IPS-15b (cell line): ENCODE data around the gene GNPTAB.

Experiments used
- H3K27me3 ChIP-seq: one replicate; pipeline ENCODE4 v1.6.1; 2013; ENCODE audit warnings: low read length; ENCODE audit not compliant: control insufficient read depth, insufficient read depth
- H3K36me3 ChIP-seq: one replicate; pipeline ENCODE4 v1.6.1; 2013; ENCODE audit warnings: low read length; ENCODE audit not compliant: control insufficient read depth, insufficient read depth
- H3K4me1 ChIP-seq: one replicate; pipeline ENCODE4 v1.6.1; 2013; ENCODE audit warnings: mild to moderate bottlenecking, low read length; ENCODE audit not compliant: control insufficient read depth, insufficient read depth
- H3K4me3 ChIP-seq: one replicate; pipeline ENCODE4 v1.5.1; 2013; ENCODE audit warnings: low read depth, low read length
- H3K9ac ChIP-seq: one replicate; pipeline ENCODE4 v1.6.1; 2013; ENCODE audit warnings: low read depth, mild to moderate bottlenecking, low read length
- H3K9me3 ChIP-seq: one replicate; pipeline ENCODE4 v1.6.1; 2013; ENCODE audit warnings: mild to moderate bottlenecking, low read length; ENCODE audit not compliant: control insufficient read depth, insufficient read depth

Gene GNPTAB

DNA sequence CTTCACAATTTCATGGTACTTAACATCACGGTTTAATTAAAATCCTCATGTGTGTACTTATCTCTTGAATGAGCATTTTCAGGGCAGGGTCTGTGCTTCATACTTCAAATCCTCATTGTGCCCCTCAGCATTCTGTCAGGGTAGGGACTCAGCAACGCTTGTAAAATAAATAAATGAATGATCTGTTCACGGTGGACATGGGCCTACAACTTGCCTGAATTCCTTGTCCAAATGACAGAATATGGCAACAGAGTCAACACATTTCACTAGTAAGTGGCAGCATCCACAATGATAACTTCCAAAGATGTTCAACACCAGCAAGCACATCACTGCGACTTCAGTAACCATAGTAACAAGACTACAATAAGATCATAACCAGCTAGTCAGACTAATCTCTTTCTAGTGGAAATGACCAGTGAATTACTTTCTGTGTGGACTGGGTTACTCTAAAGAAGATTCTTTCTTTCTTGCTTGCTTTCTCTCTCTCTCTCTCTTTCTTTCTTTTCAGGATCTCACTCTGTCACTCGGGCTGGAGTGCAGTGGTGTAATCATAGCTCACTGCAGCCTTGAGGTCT lies 14.5 kb upstream of the GNPTAB start:
- H3K4me3 ChIP-seq = no peak overlapping the region
- H3K36me3 ChIP-seq = no peaks in the 10 kb centered on the region
- no peaks in the 10 kb centered on the region for H3K27me3 ChIP-seq
- H3K9me3 ChIP-seq = no peaks in the 10 kb centered on the region
- no peak overlapping the region for H3K9ac ChIP-seq
- no peaks in the 10 kb centered on the region for H3K4me1 ChIP-seq

DNA sequence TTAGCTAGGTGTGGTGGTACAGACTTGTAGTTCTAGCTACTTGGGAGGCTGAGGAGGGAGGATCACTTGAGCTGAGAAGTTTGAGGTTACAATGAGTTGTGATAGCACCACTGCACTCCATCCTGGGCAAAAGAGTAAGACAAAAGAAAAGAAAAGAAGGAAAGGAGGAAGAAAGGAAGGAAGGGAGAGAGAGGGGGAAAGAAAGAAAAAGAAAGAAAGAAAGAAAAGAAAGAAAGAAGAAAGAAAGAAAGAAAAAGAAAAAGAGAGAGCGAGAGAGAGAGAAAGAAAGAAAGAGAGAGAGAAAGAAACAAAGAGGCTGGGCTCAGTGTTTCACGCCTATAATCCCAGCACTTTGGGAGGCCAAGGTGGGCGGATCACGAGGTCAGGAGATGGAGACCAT lies 10.3 kb upstream of the GNPTAB start:
- no peaks in the 10 kb centered on the region for H3K4me1 ChIP-seq
- no peaks in the 10 kb centered on the region for H3K27me3 ChIP-seq
- H3K36me3 ChIP-seq = no peaks in the 10 kb centered on the region
- no peaks in the 10 kb centered on the region for H3K9me3 ChIP-seq
- H3K4me3 ChIP-seq = no peak overlapping the region
- H3K9ac ChIP-seq = no peak overlapping the region

DNA sequence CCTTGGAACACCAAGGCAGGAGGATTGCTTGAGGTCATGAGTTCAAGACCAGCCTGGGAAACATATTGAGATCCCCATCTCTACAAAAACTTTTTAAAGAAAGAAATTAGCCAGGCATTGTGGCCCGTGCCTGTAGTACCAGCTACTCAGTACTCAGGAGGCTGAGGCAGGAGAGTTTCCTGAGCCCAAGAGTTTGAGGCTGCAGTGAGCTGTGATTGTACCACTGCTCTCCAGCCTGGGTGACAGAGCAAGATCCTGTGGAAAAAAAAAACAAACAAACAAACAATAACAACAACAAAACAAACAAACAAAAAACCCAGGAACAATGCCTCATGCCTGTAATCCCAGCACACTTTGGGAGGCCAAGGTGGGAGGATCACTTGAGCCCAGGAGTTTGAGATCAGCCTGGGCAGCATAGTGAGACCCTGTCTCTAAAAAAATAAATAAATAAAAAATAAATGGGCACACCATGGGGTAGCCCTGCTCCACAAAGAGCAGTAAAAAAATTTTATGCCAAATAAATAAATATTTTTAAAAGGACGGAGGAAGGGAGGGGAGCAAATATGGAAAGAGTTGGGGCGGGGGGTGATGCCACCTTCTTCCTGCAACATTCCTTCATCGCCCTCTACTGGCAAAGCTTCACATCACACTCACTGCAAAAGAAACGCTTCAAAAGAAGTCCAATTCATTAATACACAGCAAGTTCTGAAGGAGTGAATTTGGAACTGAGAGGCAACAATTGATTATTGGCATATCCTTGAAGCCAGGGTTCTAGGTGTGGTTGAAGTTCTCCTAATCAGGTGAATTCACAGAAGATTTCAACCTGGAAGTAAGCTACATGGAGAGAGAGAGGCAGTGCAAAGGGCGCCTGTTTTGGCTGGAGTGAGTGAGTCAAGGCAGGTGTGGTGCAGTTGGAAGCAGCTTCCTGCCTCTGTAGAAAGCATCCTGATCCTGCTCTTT lies 8.8 kb upstream of the GNPTAB start:
- Histone ChIP-seq H3K27me3 (no peaks in the 10 kb centered on the region), H3K36me3 (no peaks in the 10 kb centered on the region), H3K9ac (no peak overlapping the region), H3K4me1 (no peaks in the 10 kb centered on the region), H3K4me3 (no peak overlapping the region), H3K9me3 (no peaks in the 10 kb centered on the region)

DNA sequence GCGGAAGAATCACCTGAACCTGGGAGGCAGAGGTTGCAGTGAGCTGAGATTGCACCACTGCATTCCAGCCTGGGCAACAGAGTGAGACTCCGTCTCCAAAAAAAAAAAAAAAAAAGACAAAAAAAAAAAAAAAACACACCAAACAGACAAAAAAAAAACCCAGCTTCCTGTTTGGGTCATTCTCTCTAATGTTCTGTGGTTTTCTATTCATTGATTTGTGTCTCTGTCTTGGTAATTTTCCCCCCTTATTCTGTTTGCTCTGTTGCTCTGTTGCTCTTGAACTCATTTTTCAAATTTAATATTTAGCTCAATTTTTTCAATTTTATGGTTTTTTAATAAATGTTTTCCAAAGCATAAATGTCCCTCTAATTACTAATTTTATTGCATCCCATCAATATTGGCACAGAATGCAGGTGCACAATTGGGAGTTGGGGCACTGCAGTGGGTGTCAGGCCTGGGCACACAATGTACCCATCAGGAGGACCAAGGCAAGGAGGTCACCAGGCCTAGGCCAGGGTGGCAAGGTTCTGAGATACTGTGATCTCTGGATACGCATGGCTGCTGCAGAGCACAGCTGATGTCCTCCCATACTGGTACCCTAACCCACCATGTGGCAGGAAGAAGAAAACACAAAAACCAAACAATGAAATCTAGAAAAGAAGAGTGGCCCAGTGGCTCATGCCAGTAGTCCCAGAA lies 8.0 kb upstream of the GNPTAB start:
- Histone ChIP-seq H3K9me3 (no peaks in the 10 kb centered on the region), H3K9ac (no peak overlapping the region), H3K36me3 (no peaks in the 10 kb centered on the region), H3K27me3 (no peaks in the 10 kb centered on the region), H3K4me3 (no peak overlapping the region), H3K4me1 (no peaks in the 10 kb centered on the region)

DNA sequence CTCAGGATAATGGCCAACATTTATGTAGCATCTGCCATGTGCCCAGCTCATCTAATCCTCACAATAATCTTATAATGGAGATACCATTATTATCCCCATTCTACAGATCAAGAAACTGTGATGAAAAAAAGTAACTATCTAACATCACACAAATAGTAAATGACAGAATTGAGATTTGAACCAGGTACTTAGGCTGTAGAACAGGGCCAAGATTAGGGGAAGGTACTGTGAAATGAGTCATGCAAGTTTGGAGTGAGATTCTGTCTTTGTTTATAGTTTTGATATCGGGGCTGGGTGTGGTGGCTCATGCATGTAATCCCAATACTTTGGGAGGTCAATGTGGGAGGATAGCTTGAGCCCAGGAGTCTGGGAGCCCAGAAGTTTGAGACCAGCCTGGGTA lies 1.3 kb upstream of the GNPTAB start:
- no peaks in the 10 kb centered on the region for H3K9me3 ChIP-seq
- H3K9ac ChIP-seq = no peak overlapping the region
- no peak overlapping the region for H3K4me3 ChIP-seq
- H3K36me3 ChIP-seq = no peaks in the 10 kb centered on the region
- H3K27me3 ChIP-seq = no peaks in the 10 kb centered on the region
- H3K4me1 ChIP-seq = peaks cover 3% of the 10 kb centered on the region

DNA sequence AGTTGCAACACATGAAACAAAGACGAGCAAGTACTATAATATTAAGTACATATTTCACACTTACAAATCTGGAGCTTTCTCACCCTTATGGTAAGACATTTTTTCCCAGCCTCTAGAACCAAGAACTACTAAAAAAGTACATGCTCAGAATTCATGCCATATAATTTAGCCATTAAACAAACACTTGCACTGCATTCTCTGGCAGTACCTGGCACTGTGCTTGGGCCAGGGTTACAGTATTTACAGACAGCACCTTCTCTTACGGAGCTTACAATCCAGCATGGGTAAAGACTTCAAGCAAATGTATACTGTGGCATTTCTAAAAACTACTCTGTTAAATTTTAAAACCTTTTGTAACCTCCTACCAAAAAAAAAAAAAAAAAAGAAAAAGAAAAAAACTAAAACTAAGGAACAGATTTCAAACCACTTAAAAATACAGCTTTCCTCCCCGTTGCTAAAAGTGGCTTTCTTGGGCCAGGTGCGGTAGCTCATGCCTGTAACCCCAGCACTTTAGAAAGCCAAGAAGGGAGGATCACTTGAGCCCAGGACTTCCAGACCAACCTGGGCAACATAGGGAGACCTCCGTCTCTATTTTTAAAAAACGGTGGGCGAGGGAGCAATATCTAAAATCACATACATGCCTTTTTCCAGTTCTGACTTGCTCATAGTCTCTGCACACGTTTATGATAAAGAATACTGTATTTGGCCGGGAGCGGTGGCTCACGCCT lies 956 bp downstream of the GNPTAB start:
- H3K4me3 ChIP-seq = peak overlapping the region; percentile 88
- no peaks in the 10 kb centered on the region for H3K36me3 ChIP-seq
- H3K9me3 ChIP-seq = no peaks in the 10 kb centered on the region
- H3K4me1 ChIP-seq = peaks cover 17% of the 10 kb centered on the region
- H3K9ac ChIP-seq = peak overlapping the region; percentile 61
- H3K27me3 ChIP-seq = no peaks in the 10 kb centered on the region

DNA sequence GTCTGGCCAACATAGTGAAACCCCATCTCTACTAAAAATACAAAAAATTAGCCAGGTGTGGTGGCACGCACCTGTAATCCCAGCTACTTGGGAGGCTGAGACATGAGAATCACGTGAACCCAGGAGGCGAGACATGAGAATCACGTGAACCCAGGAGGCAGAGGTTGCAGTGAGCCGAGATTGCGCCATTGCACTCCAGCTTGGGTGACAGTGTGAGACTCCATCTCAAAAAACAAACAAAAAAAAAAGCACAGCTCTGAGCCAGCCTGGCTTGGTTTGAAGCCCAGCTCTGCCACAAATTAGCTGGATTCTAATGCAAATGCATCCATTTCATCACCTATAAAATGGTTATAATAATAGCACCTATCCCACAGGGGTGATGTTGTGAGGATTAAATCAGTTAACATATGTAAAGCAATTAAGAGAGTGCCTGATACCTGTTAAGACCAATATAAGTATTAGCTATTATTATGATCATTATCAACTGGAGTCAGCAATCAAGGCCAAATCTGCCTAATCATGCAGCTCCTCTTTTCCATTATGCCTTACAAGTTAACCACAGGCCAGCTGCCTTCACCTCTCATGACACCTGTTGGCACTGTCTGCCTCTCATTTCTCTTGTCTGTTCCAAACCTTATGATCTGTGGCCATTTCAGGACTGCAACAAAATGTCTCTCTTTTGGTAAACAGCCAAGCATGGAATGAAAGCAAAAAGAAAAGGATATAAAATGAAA lies 2.1 kb downstream of the GNPTAB start:
- no peak overlapping the region for H3K4me3 ChIP-seq
- H3K36me3 ChIP-seq = no peaks in the 10 kb centered on the region
- peaks cover 24% of the 10 kb centered on the region for H3K4me1 ChIP-seq
- no peak overlapping the region for H3K9ac ChIP-seq
- no peaks in the 10 kb centered on the region for H3K27me3 ChIP-seq
- no peaks in the 10 kb centered on the region for H3K9me3 ChIP-seq

DNA sequence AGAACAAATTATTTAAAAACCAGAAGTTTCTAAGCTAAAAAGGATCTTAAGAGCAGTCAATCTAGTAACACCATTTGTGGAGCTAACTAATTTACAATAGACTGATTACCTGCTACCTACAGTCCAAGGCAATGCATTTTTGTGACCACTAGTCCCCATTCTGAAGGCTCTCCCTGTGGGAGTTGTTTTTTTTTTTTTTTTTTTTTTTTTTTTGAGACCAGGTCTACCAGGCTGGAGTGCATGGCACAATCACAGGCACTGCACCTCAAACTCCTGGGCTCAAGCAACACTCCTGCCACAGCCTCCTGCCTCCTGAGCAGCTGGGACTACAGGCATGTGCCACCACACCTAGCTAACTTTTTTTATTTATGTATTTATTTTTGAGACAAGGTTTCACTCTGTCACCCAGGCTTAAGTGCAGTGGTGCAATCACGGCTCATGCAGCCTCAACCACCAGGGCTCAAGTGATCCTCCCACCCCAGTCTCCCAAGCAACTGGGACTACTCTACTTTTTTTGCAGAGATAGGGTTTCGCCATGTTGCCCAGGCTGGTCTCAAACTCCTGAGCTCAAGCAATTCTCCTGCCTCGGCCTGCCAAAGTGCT lies 3.9 kb downstream of the GNPTAB start:
- H3K9me3 ChIP-seq = no peaks in the 10 kb centered on the region
- no peaks in the 10 kb centered on the region for H3K36me3 ChIP-seq
- H3K4me1 ChIP-seq = peaks cover 32% of the 10 kb centered on the region
- H3K9ac ChIP-seq = no peak overlapping the region
- H3K4me3 ChIP-seq = no peak overlapping the region
- no peaks in the 10 kb centered on the region for H3K27me3 ChIP-seq

DNA sequence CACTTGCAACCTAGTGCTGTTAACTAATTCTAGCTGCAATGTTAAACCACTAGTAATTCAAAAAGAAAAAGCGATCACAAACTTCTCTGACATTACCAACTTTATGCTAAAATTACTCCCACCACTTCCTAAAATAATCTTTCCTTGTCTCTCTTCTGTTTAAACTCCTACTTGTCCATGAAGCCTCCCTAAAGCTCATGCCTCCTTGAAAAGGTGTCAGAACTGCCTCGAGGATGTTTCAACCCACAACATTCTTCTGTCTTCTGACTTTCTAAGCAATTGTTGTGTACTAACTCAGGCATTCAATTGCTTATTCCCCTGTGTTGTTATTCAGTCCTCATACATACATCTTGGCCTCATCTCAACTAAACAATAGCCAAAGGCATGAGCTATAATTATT lies 5.9 kb downstream of the GNPTAB start:
- H3K9ac ChIP-seq = no peak overlapping the region
- no peaks in the 10 kb centered on the region for H3K27me3 ChIP-seq
- H3K4me1 ChIP-seq = peaks cover 32% of the 10 kb centered on the region
- no peaks in the 10 kb centered on the region for H3K9me3 ChIP-seq
- H3K4me3 ChIP-seq = no peak overlapping the region
- no peaks in the 10 kb centered on the region for H3K36me3 ChIP-seq

DNA sequence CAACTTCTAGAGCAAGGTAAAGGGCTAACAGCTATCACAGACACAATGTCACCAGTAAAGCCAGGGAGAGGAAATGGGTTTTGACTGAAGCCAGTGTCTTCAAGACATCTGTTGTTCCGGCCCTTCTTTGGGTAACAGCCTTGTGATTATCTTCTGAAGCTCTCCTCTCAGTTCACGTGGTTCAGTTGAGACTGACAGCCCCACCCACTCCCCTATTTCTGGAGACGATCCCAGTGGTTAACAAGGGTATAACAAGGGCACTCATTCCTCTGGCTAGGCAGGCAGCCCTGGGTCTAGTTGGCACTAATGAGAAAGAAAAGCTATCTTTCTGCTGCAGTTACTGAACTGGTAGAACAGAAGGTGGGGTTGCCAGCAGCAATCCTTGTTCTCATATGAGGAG lies 6.9 kb downstream of the GNPTAB start:
- Histone ChIP-seq H3K4me1 (peaks cover 31% of the 10 kb centered on the region), H3K9ac (no peak overlapping the region), H3K4me3 (no peak overlapping the region), H3K36me3 (no peaks in the 10 kb centered on the region), H3K27me3 (no peaks in the 10 kb centered on the region), H3K9me3 (no peaks in the 10 kb centered on the region)

DNA sequence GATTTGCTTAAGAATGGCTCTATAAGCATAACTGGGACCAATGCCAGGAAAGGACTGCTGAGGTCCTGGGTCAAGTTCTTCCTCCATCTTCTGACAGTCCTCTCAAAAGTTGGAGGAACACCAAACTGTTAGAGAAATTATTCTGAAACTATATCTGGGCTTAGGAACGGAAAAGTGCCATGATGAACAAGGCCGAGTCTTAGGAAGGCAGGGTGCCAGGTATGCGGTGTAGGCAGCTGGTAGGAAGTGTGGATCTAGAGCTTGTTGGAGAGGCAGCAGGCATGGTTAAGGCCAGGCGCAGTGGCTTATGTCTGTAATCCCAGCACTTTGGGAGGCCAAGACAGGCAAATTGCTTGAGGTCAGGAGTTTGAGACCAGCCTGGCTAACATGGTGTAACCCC lies 7.7 kb downstream of the GNPTAB start:
- Histone ChIP-seq H3K9ac (no peak overlapping the region), H3K4me1 (peaks cover 29% of the 10 kb centered on the region), H3K27me3 (no peaks in the 10 kb centered on the region), H3K36me3 (peaks cover 2% of the 10 kb centered on the region), H3K4me3 (no peak overlapping the region), H3K9me3 (no peaks in the 10 kb centered on the region)
